ENCODE data around the gene TIGD2. TPM values are rescaled to one million over a fixed set of nuclear protein-coding genes. Genes with fewer than 3 reads are reported as not detected.

The TIGD2 gene
- total and polyA plus RNA-seq, 2 of the 13 experiments (the other 11 are each of a cell fraction or from before 2014, with no cell fraction given) = 3.1 to 15.5 TPM

DNA sequence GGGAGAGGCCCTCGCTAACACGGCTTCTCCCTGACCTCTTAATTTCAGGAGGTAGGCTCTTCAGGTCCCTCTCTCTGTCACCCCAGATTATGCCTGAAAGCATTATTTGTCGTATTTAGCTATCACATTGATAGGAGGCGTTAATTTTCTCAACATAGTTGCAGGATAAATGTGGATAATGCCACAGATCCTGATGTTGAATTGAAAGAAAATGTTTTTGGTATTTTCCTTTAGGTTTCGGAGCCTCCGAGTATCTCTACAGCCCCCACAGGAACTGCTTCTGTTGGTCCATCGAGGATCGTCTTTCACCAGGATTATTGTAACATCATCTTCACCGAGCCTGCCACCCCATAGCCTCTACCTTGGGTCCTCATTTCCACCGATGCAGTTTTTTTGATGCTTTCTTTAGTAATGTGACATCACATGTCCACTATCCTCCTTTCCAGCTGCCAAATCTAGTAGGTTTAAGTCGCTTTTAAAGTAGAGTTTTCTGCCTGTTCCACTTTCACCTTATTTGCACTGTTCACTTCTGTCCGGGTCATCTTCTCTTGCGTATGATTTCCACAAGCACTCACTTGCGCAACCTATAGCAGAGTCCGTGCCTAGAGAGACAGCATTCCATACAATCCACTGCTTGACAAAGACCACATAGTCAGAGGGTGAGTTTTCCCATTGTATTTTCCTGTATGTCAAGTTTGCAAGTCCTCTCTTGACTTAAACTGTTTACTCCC lies 665 bp downstream of the TIGD2 start (continued):
- TF ChIP-seq, protein P1, sequence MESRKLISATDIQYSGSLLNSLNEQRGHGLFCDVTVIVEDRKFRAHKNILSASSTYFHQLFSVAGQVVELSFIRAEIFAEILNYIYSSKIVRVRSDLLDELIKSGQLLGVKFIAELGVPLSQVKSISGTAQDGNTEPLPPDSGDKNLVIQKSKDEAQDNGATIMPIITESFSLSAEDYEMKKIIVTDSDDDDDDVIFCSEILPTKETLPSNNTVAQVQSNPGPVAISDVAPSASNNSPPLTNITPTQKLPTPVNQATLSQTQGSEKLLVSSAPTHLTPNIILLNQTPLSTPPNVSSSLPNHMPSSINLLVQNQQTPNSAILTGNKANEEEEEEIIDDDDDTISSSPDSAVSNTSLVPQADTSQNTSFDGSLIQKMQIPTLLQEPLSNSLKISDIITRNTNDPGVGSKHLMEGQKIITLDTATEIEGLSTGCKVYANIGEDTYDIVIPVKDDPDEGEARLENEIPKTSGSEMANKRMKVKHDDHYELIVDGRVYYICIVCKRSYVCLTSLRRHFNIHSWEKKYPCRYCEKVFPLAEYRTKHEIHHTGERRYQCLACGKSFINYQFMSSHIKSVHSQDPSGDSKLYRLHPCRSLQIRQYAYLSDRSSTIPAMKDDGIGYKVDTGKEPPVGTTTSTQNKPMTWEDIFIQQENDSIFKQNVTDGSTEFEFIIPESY (CRISPR knock-in tag; IDR thresholded peaks at IDR 0.05) = peak; percentile 64
- no peak for TF ChIP-seq HNF1B (CRISPR knock-in tag; IDR thresholded peaks at IDR 0.05)
- peak; percentile 88; the same call in 1 of the 2 replicates for TF ChIP-seq FOXK1 (CRISPR knock-in tag; IDR thresholded peaks at IDR 0.05; ENCODE audit: borderline replicate concordance, low read depth)
- peak; percentile 94 for TF ChIP-seq ZNF331 (CRISPR knock-in tag; IDR thresholded peaks at IDR 0.05)
- TF ChIP-seq SMAD9 (CRISPR knock-in tag; IDR thresholded peaks at IDR 0.05) = no peak
- no peak for TF ChIP-seq RARG (CRISPR knock-in tag; IDR thresholded peaks at IDR 0.05; ENCODE audit: low read depth)
- TF ChIP-seq, protein P2, sequence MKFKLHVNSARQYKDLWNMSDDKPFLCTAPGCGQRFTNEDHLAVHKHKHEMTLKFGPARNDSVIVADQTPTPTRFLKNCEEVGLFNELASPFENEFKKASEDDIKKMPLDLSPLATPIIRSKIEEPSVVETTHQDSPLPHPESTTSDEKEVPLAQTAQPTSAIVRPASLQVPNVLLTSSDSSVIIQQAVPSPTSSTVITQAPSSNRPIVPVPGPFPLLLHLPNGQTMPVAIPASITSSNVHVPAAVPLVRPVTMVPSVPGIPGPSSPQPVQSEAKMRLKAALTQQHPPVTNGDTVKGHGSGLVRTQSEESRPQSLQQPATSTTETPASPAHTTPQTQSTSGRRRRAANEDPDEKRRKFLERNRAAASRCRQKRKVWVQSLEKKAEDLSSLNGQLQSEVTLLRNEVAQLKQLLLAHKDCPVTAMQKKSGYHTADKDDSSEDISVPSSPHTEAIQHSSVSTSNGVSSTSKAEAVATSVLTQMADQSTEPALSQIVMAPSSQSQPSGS (CRISPR knock-in tag; IDR thresholded peaks at IDR 0.05) = peak; percentile 69; the same call in 1 of the 2 replicates
- TF ChIP-seq NFIC (IDR thresholded peaks at IDR 0.05; ENCODE audit: low read length) = peak; percentile 83
- no peak; the same call in 1 of the 2 replicates for TF ChIP-seq JDP2 (CRISPR knock-in tag; IDR thresholded peaks at IDR 0.05; ENCODE audit: borderline replicate concordance)
- TF ChIP-seq KLF16 (CRISPR knock-in tag; IDR thresholded peaks at IDR 0.05) = peak in 1 of 2 experiments; percentile 89; a peak in 2 of 4 replicates
- TF ChIP-seq NFATC3 (CRISPR knock-in tag; IDR thresholded peaks at IDR 0.05) = no peak
- TF ChIP-seq TAF1 (CRISPR knock-in tag; IDR thresholded peaks at IDR 0.05) = no peak
- TF ChIP-seq, protein P3, sequence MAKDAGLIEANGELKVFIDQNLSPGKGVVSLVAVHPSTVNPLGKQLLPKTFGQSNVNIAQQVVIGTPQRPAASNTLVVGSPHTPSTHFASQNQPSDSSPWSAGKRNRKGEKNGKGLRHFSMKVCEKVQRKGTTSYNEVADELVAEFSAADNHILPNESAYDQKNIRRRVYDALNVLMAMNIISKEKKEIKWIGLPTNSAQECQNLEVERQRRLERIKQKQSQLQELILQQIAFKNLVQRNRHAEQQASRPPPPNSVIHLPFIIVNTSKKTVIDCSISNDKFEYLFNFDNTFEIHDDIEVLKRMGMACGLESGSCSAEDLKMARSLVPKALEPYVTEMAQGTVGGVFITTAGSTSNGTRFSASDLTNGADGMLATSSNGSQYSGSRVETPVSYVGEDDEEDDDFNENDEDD (CRISPR knock-in tag; IDR thresholded peaks at IDR 0.05; ENCODE audit: borderline replicate concordance) = no peak; the same call in 1 of the 2 replicates
- peak; percentile 43; the same call in 1 of the 2 replicates for TF ChIP-seq ZSCAN25 (CRISPR knock-in tag; IDR thresholded peaks at IDR 0.05)
- peak; percentile 71 for TF ChIP-seq HNF4G (IDR thresholded peaks at IDR 0.05; ENCODE audit: borderline replicate concordance, low read depth, low read length)
- TF ChIP-seq HNF4G (CRISPR knock-in tag; IDR thresholded peaks at IDR 0.05; ENCODE audit: borderline replicate concordance, low read depth) = peak; percentile 86; the same call in 1 of the 2 replicates
- TF ChIP-seq MXI1 (IDR thresholded peaks at IDR 0.05; ENCODE audit: borderline replicate concordance, low read depth, low read length) = peak; percentile 17; the same call in 1 of the 3 replicates
- TF ChIP-seq PAX8 (CRISPR knock-in tag; IDR thresholded peaks at IDR 0.05; ENCODE audit: borderline replicate concordance) = no peak
- TF ChIP-seq KDM2A (CRISPR knock-in tag; IDR thresholded peaks at IDR 0.05; ENCODE audit: borderline replicate concordance, low read depth) = no peak; the same call in 1 of the 2 replicates
- TF ChIP-seq ZFYVE20 (CRISPR knock-in tag; IDR thresholded peaks at IDR 0.05; ENCODE audit: borderline replicate concordance, low read depth) = no peak
- TF ChIP-seq ZNF530 (CRISPR knock-in tag; IDR thresholded peaks at IDR 0.05; ENCODE audit: low read depth) = no peak
- no peak for TF ChIP-seq HNRNPUL1 (IDR thresholded peaks at IDR 0.05; ENCODE audit: low read depth, low read length)
- TF ChIP-seq SRY (CRISPR knock-in tag; IDR thresholded peaks at IDR 0.05) = no peak
- TF ChIP-seq ZNF572 (CRISPR knock-in tag; IDR thresholded peaks at IDR 0.05) = no peak; the same call in 1 of the 2 replicates

Data from HepG2 (cell line).